Measurements from ENCODE around the gene ZNF776. TPM values are rescaled to one million over a fixed set of nuclear protein-coding genes. Genes with fewer than 3 reads are reported as not detected.

The ZNF776 gene
- total RNA-seq, 4 donors from 2014 or later = 15.0 to 120 (median 16.7) TPM

DNA sequence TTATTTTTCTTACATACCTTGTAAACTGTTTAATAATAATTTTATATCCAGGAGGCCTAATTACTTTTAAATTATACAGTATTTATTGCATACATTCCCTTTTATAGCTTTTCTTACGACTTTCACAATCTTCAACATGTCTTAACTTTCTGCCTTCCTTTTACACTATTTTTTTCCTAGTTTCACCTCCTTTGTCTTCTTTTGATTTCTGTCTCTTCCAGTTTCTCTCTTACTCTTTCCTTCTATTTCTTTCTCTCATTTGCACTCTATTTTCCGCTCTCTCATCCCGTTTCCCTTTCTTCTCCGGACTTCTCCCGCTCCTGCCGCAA is 56.6 kb downstream of the ZNF776 start:
- intact Hi-C loops (cut with DNase I; ENCODE audit: low total_unique reads) = no loop called here
- Histone ChIP-seq H3K4me1 (peaks cover 0 to 75% (median 53%) of the 10 kb centered on the region in 4 donors), H3K27me3 (no peaks in the 10 kb centered on the region), H3K9me3 (no peaks in the 10 kb centered on the region), H3K4me3 (peak overlapping the region; percentile 48 to 72 (median 56)), H3K36me3 (peaks cover 0 to 19% (median 4%) of the 10 kb centered on the region in 4 donors), H3K27ac (peak overlapping the region; percentile 91 to 94 (median 92))
- WGBS, 2 donors (ENCODE audit: low coverage in 1 of 2) = 18 to 22% methylated on average over 1 to 6 of the region's 6 CpGs
- DNase-seq = no peak
- TF ChIP-seq CTCF (IDR thresholded peaks at IDR 0.05) (no peak), EP300 (IDR thresholded peaks at IDR 0.05; ENCODE audit: low read depth) (no peak), POLR2A (IDR thresholded peaks at IDR 0.05) (no peak), POLR2AphosphoS5 (IDR thresholded peaks at IDR 0.05) (no peak)
- in situ Hi-C loops (cut with MboI; ENCODE audit: low pct_ligation_motif_present in 1 of 4, low pct_unique_long_range_greater_than_20kb in 1 of 4, low sequenced_read_pairs in 3 of 4) = no loop called here

DNA sequence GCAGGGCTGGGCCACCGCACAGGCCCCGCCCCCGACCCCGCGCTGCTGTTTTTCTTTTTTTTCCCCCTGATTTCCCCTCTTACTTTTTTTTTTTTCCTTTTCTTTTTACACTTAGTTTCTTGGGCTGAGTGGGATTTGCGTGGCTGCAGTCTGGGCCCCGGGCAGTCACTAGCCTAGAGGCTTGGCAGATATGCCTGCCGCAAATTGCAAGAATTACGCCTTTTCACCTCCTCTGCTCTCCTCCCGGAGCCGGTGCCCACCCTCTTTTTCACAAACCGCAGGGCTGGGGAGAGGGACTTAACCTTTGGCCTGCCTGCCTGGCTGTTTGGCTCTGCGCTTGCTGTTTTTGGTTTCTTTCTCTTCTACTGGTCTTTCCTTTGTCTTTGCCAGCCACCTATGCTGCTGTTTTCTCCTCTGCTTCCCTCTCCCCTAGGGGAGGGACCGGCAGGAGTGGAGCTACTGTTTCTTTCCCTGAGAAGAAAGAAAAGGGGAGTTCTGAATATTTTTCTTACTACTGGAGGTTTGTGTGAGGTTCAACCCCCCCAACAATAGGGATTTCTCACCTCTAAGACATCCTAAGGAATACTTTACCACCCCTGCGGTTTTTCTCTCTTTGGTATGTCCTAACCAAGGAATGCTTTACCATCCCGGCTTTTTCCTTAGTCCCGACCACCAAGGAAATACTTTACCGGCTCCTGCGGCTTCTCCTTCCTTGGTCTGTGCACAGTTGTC is 57.1 kb downstream of the ZNF776 start:
- no peaks in the 10 kb centered on the region for H3K27me3 ChIP-seq
- 8 to 12% methylated on average over 5 to 19 of the region's 19 CpGs for WGBS, 2 donors (ENCODE audit: low coverage in 1 of 2)
- intact Hi-C loops (cut with DNase I; ENCODE audit: low total_unique reads) (no loop called here), in situ Hi-C loops (cut with MboI; ENCODE audit: low pct_ligation_motif_present in 1 of 4, low pct_unique_long_range_greater_than_20kb in 1 of 4, low sequenced_read_pairs in 3 of 4) (no loop called here)
- H3K27ac ChIP-seq = peak overlapping the region; percentile 91 to 94 (median 92)
- peak overlapping the region; percentile 48 to 72 (median 56) for H3K4me3 ChIP-seq
- peak; percentile 26 for DNase-seq
- TF ChIP-seq CTCF (IDR thresholded peaks at IDR 0.05) (no peak), POLR2AphosphoS5 (IDR thresholded peaks at IDR 0.05) (peak in 1 of 3 donors; percentile 18), POLR2A (IDR thresholded peaks at IDR 0.05) (no peak)
- H3K9me3 ChIP-seq = no peaks in the 10 kb centered on the region
- H3K36me3 ChIP-seq = peaks cover 0 to 22% (median 4%) of the 10 kb centered on the region in 4 donors
- H3K4me1 ChIP-seq = peaks cover 0 to 72% (median 52%) of the 10 kb centered on the region in 4 donors

DNA sequence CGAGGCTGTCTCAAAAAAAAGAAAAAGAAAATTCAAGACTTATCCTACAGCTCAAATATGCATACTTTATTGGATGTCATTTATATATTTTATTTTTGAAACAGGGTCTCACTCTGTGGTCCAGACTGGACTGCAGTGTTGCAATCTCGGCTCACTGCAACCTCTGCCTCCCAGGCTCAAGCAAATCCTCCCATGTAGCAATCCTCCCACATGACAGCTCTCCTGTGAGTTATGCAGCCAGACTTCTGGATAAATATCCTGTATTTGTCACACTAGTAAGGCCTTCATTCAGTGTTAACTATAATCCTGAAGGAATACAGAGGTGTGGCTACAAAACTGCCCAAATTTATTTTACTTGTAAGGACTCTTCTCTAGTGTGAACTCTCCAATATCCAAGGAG is 60.9 kb downstream of the ZNF776 start:
- WGBS, 2 donors (ENCODE audit: low coverage in 1 of 2) = 92 to 100% methylated on average over 1 to 2 of the region's 2 CpGs
- no peak for DNase-seq
- in situ Hi-C loops (cut with MboI; ENCODE audit: low pct_ligation_motif_present in 1 of 4, low pct_unique_long_range_greater_than_20kb in 1 of 4, low sequenced_read_pairs in 3 of 4) = no loop called here
- Histone ChIP-seq H3K4me1 (peaks cover 0 to 54% (median 40%) of the 10 kb centered on the region in 4 donors), H3K27ac (no peak overlapping the region), H3K9me3 (no peaks in the 10 kb centered on the region), H3K4me3 (no peak overlapping the region), H3K36me3 (peaks cover 0 to 28% (median 10%) of the 10 kb centered on the region in 4 donors), H3K27me3 (no peaks in the 10 kb centered on the region)
- intact Hi-C loops (cut with DNase I; ENCODE audit: low total_unique reads) = no loop called here
- TF ChIP-seq POLR2AphosphoS5 (IDR thresholded peaks at IDR 0.05) (no peak), POLR2A (IDR thresholded peaks at IDR 0.05) (no peak), CTCF (IDR thresholded peaks at IDR 0.05) (no peak), EP300 (IDR thresholded peaks at IDR 0.05; ENCODE audit: low read depth) (no peak)

Other genes with a start within 250 kb of the ZNF776 start
- 10 to 100 TPM in 1 of 4 donors, 1 to 10 TPM in 3; 4.5 to 11.0 (median 5.9) TPM for gene ZNF773, start 246.9 kb upstream of the ZNF776 start, total RNA-seq
- 1 to 10 TPM; 1.9 to 5.2 (median 4.8) TPM for gene ZNF549, start 219.5 kb upstream of the ZNF776 start, total RNA-seq
- gene ZNF550, start 187.0 kb upstream of the ZNF776 start, total RNA-seq = 10 to 100 TPM in 1 of 4 donors, 1 to 10 TPM in 3; 3.4 to 41.1 (median 5.5) TPM
- gene ZNF416, start 167.9 kb upstream of the ZNF776 start, total RNA-seq = 10 to 100 TPM in 1 of 4 donors, 1 to 10 TPM in 3; 2.2 to 17.6 (median 3.0) TPM
- 1 to 10 TPM in 3 of 4 donors, under 1 TPM in 1; 0.40 to 3.3 (median 1.2) TPM for gene ZIK1, start 162.7 kb upstream of the ZNF776 start, total RNA-seq
- 1 to 10 TPM in 2 of 4 donors, not detected in 2; 2.4 to 4.4 TPM for gene ZNF530, start 146.9 kb upstream of the ZNF776 start, total RNA-seq
- 10 to 100 TPM in 3 of 4 donors, 1 to 10 TPM in 1; 1.6 to 16.8 (median 13.8) TPM for gene ZNF134, start 132.6 kb upstream of the ZNF776 start, total RNA-seq
- 10 to 100 TPM in 3 of 4 donors, 1 to 10 TPM in 1; 5.6 to 60.1 (median 15.3) TPM for gene ZNF211, start 113.6 kb upstream of the ZNF776 start, total RNA-seq
- not detected for gene ZSCAN4, start 77.9 kb upstream of the ZNF776 start, total RNA-seq
- gene ZNF551, start 64.8 kb upstream of the ZNF776 start, total RNA-seq = 10 to 100 TPM in 1 of 4 donors, 1 to 10 TPM in 3; 3.0 to 10.8 (median 7.4) TPM
- 1 to 10 TPM; 1.1 to 2.2 (median 1.8) TPM for gene ZNF154, start 37.6 kb upstream of the ZNF776 start, total RNA-seq
- gene ZNF671, start 19.2 kb upstream of the ZNF776 start, total RNA-seq = 1 to 10 TPM in 3 of 4 donors, under 1 TPM in 1; 0.60 to 7.5 (median 4.7) TPM
- gene ZNF586, start 22.9 kb downstream of the ZNF776 start, total RNA-seq = 10 to 100 TPM; 20.8 to 79.2 (median 27.3) TPM
- gene ZNF552, start 68.1 kb downstream of the ZNF776 start, total RNA-seq = 100 to 1,000 TPM in 1 of 4 donors, 10 to 100 TPM in 3; 41.2 to 145 (median 68.8) TPM
- gene ZNF587B, start 83.5 kb downstream of the ZNF776 start, total RNA-seq = 10 to 100 TPM; 16.1 to 34.4 (median 22.0) TPM
- gene ZNF587, start 103.0 kb downstream of the ZNF776 start, total RNA-seq = 10 to 100 TPM; 22.4 to 61.0 (median 44.8) TPM
- 10 to 100 TPM; 11.5 to 25.1 (median 19.7) TPM for gene ZNF814, start 142.2 kb downstream of the ZNF776 start, total RNA-seq
- 100 to 1,000 TPM in 1 of 4 donors, 10 to 100 TPM in 2, 1 to 10 TPM in 1; 9.8 to 119 (median 11.2) TPM for gene ZNF417, start 169.8 kb downstream of the ZNF776 start, total RNA-seq
- gene ZNF418, start 188.6 kb downstream of the ZNF776 start, total RNA-seq = 1 to 10 TPM; 1.9 to 6.4 (median 4.0) TPM
- 10 to 100 TPM in 1 of 4 donors, 1 to 10 TPM in 3; 3.8 to 13.5 (median 4.2) TPM for gene ZNF256, start 200.9 kb downstream of the ZNF776 start, total RNA-seq
- not detected for gene C19orf18, start 227.7 kb downstream of the ZNF776 start, total RNA-seq

Data from transverse colon (tissue), 4 donors.